SU-DHL-6 (cell line): ENCODE data around the gene ERVH48-1.
A peak's percentile ranks its signal among the peaks of the same experiment; 100 is the strongest.

ENCODE experiments used
- H2AFZ ChIP-seq: fragments of 200-600 bp; sonication (generic); 2 replicates; pipeline ENCODE4 v1.6.1; 2014; ENCODE audit warnings: low read depth, mild to moderate bottlenecking, moderate library complexity, mixed read lengths, antibody characterized with exemption, low read length; ENCODE audit not compliant: severe bottlenecking
- H3F3A ChIP-seq: fragments of 200-600 bp; shearing (Covaris generic); 2 replicates; pipeline ENCODE4 v1.6.0; 2016; ENCODE audit warnings: antibody characterized with exemption, mild to moderate bottlenecking; ENCODE audit not compliant: insufficient read depth
- H3K27ac ChIP-seq: fragments of 200-600 bp; sonication (generic); 2 replicates; pipeline ENCODE4 v1.5.1; 2016; ENCODE audit warnings: low read depth, mild to moderate bottlenecking, low read length, moderate library complexity, mixed read lengths
- H3K27me3 ChIP-seq: fragments of 200-600 bp; sonication (generic), shearing (Covaris generic); 2 replicates; pipeline ENCODE4 v1.6.0; 2014; ENCODE audit warnings: mild to moderate bottlenecking, low read length
- H3K36me3 ChIP-seq: fragments of 200-600 bp; sonication (generic); 2 replicates; pipeline ENCODE4 v1.6.1; 2014; ENCODE audit warnings: mild to moderate bottlenecking, low read length, mixed read lengths
- H3K4me2 ChIP-seq: fragments of 300-600, 200-600 bp; shearing (Covaris generic), sonication (generic); 2 replicates; pipeline ENCODE4 v1.6.0; 2014; ENCODE audit warnings: low read length, low read depth, mild to moderate bottlenecking; ENCODE audit not compliant: poor library complexity, severe bottlenecking
- H3K4me3 ChIP-seq: fragments of 200-600 bp; sonication (generic); 2 replicates; pipeline ENCODE4 v1.5.1; 2014; ENCODE audit warnings: antibody characterized with exemption, low read length, mild to moderate bottlenecking, mixed read lengths; ENCODE audit not compliant: insufficient read depth, poor library complexity, severe bottlenecking
- H3K79me2 ChIP-seq: fragments of 200-600 bp; sonication (generic); 2 replicates; pipeline ENCODE4 v1.6.1; 2014; ENCODE audit warnings: mild to moderate bottlenecking, low read length, moderate library complexity; ENCODE audit not compliant: insufficient read depth
- H3K9ac ChIP-seq: fragments of 200-600 bp; sonication (generic); 2 replicates; pipeline ENCODE4 v1.7.0; 2014; ENCODE audit warnings: mild to moderate bottlenecking, low read length
- H3K9me2 ChIP-seq: fragments of 200-600 bp; sonication (generic); replicated peaks from 2 replicates; pipeline ENCODE4 v1.6.1; 2014; ENCODE audit warnings: low read length; ENCODE audit not compliant: insufficient read depth
- H3K9me3 ChIP-seq: fragments of 200-600 bp; sonication (generic); 2 replicates; pipeline ENCODE4 v1.6.1; 2014; ENCODE audit warnings: low read length, mixed read lengths; ENCODE audit not compliant: insufficient read depth
- H4K20me1 ChIP-seq: fragments of 200-600 bp; sonication (generic); 2 replicates; pipeline ENCODE4 v1.6.1; 2014; ENCODE audit warnings: low read depth, mild to moderate bottlenecking, antibody characterized with exemption, low read length, moderate library complexity, mixed read lengths
- EZH2phosphoT487 ChIP-seq: fragments of 200-600 bp; sonication (generic), shearing (Covaris generic); conservative IDR thresholded peaks from 2 replicates; pipeline ENCODE4 v1.6.1; 2018; ENCODE audit warnings: mild to moderate bottlenecking, antibody characterized with exemption, low read length, moderate library complexity, mixed read lengths
- TF ChIP-seq, protein P1 (sequence below): fragments of 200-600 bp; sonication (generic); IDR thresholded peaks from one replicate; pipeline ENCODE4 v1.5.1; 2017; ENCODE audit warnings: antibody characterized with exemption, mild to moderate bottlenecking, low read length, moderate library complexity; ENCODE audit not compliant: insufficient read depth, poor library complexity, severe bottlenecking

ERVH48-1 gene

GRCh38 chr21:42892931-42893755, 32.3 kb downstream of the ERVH48-1 start, which contains the start of gene NDUFV3:
Gene NDUFV3 (plus strand): TSS chr21:42893309. CDS start chr21:42893334, 25 bp downstream.
- Histone ChIP-seq H3K9me2 (no peaks in the 10 kb centered on the region), H2AFZ (peak within 1 kb of the TSS; percentile 84), H3K4me2 (peak within 1 kb of the TSS; percentile 76), H3K9me3 (no peaks in the 10 kb centered on the region), H3K27ac (peak within 1 kb of the TSS; percentile 72), H3K27me3 (no peaks in the 10 kb centered on the region), H3K79me2 (peaks cover 14% of the 10 kb centered on the region; the same call in 1 of the 2 replicates), H3K4me3 (peak within 1 kb of the TSS; percentile 91), H3F3A (0 out of 2 replicates have a peak, but pooled peaks cover 2% of the 10 kb centered on the region), H3K9ac (peak within 1 kb of the TSS; percentile 96), H3K36me3 (no peaks in the 10 kb centered on the region), H4K20me1 (no peaks in the 10 kb centered on the region)
- TF ChIP-seq, protein P1, sequence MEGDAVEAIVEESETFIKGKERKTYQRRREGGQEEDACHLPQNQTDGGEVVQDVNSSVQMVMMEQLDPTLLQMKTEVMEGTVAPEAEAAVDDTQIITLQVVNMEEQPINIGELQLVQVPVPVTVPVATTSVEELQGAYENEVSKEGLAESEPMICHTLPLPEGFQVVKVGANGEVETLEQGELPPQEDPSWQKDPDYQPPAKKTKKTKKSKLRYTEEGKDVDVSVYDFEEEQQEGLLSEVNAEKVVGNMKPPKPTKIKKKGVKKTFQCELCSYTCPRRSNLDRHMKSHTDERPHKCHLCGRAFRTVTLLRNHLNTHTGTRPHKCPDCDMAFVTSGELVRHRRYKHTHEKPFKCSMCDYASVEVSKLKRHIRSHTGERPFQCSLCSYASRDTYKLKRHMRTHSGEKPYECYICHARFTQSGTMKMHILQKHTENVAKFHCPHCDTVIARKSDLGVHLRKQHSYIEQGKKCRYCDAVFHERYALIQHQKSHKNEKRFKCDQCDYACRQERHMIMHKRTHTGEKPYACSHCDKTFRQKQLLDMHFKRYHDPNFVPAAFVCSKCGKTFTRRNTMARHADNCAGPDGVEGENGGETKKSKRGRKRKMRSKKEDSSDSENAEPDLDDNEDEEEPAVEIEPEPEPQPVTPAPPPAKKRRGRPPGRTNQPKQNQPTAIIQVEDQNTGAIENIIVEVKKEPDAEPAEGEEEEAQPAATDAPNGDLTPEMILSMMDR: no peak

GRCh38 chr21:42892582-42892930, 32.9 kb downstream of the ERVH48-1 start:
- no peaks in the 10 kb centered on the region for H3K27me3 ChIP-seq
- peak overlapping the region; percentile 76 for H3K4me2 ChIP-seq
- H4K20me1 ChIP-seq: no peaks in the 10 kb centered on the region
- H3K4me3 ChIP-seq: peak overlapping the region; percentile 68
- H3K27ac ChIP-seq: peak overlapping the region; percentile 40; the same call in 1 of the 2 replicates
- H2AFZ ChIP-seq: peak overlapping the region; percentile 84
- H3K9me3 ChIP-seq: no peaks in the 10 kb centered on the region
- peak overlapping the region; percentile 96 for H3K9ac ChIP-seq
- TF ChIP-seq, protein P1: no peak
- TF ChIP-seq EZH2phosphoT487: no peak
- no peaks in the 10 kb centered on the region for H3K9me2 ChIP-seq
- H3K79me2 ChIP-seq: peaks cover 14% of the 10 kb centered on the region; the same call in 1 of the 2 replicates
- no peaks in the 10 kb centered on the region for H3K36me3 ChIP-seq
- 0 out of 2 replicates have a peak, but pooled peaks cover 2% of the 10 kb centered on the region for H3F3A ChIP-seq

GRCh38 chr21:42887326-42887725, 38.1 kb downstream of the ERVH48-1 start:
- H3K9me2 ChIP-seq: no peaks in the 10 kb centered on the region
- H3F3A ChIP-seq: peaks cover 8% of the 10 kb centered on the region; the same call in 1 of the 2 replicates
- H3K27ac ChIP-seq: no peak overlapping the region

More at GRCh38 chr21:42887326-42887725, 38.1 kb downstream of the ERVH48-1 start:
- TF ChIP-seq, protein P1: no peak
- TF ChIP-seq EZH2phosphoT487: no peak
- no peak overlapping the region for H3K4me3 ChIP-seq
- H3K36me3 ChIP-seq: no peaks in the 10 kb centered on the region
- H4K20me1 ChIP-seq: no peaks in the 10 kb centered on the region
- no peaks in the 10 kb centered on the region for H3K27me3 ChIP-seq
- no peak overlapping the region for H2AFZ ChIP-seq
- no peak overlapping the region for H3K9ac ChIP-seq
- H3K79me2 ChIP-seq: no peaks in the 10 kb centered on the region
- H3K4me2 ChIP-seq: no peak overlapping the region
- no peaks in the 10 kb centered on the region for H3K9me3 ChIP-seq
